Sigmoid colon (tissue), 4 donors: ENCODE measurements around the gene POLG2.

Experiments used
- CTCF ChIP-seq, 4 experiments: fragments of 450-650 bp in 3 of 4; fragments of 200-600 bp in 1 of 4; IDR thresholded peaks; one replicate each; pipeline ENCODE4 v1.5.1; 2016 to 2019; ENCODE audit warnings: antibody characterized with exemption in 4 of 4, mild to moderate bottlenecking in 3 of 4, moderate library complexity in 2 of 4
- EP300 ChIP-seq, 4 donors: sonication (generic); formaldehyde crosslinking; IDR thresholded peaks; one replicate each; pipeline ENCODE4 v1.6.1; 2017; ENCODE audit warnings: antibody characterized with exemption in 4 of 4
- POLR2A ChIP-seq, 2 donors: fragments of 450-650 bp; IDR thresholded peaks; one replicate each; pipeline ENCODE4 v1.6.1; 2016; ENCODE audit warnings: antibody characterized with exemption in 2 of 2, mild to moderate bottlenecking in 2 of 2, moderate library complexity in 2 of 2
- POLR2AphosphoS5 ChIP-seq, 4 donors: sonication (generic); formaldehyde crosslinking; IDR thresholded peaks; one replicate each; pipeline ENCODE4 v1.6.1; 2017; ENCODE audit warnings: antibody characterized with exemption in 4 of 4

GRCh38 chr17:64503821-64504768 is 7.2 kb upstream of the POLG2 start:
- TF ChIP-seq POLR2A (IDR thresholded peaks at IDR 0.05) (no peak), CTCF (IDR thresholded peaks at IDR 0.05) (no peak), POLR2AphosphoS5 (IDR thresholded peaks at IDR 0.05) (no peak), EP300 (IDR thresholded peaks at IDR 0.05) (no peak)
